GM12865 (cell line): ENCODE results near the gene YWHAE.
"Not testable (repeated sequence)": the region's sequence is repeated elsewhere in the genome, so short reads cannot be mapped to it uniquely, and the experiment has no call there.

Experiments used
- DNase-seq: peaks from one replicate; pipeline ENCODE4 v3.0.0; 2010; ENCODE audit warnings: low read depth
- H3K4me3 ChIP-seq: 2 replicates; pipeline ENCODE4 v1.5.1; 2011; ENCODE audit warnings: mild to moderate bottlenecking, low read depth, low read length, control low read depth
- CTCF ChIP-seq: IDR thresholded peaks from 2 replicates; pipeline ENCODE4 v1.5.1; 2011; ENCODE audit warnings: low read length, control low read depth, low read depth, inconsistent platforms; ENCODE audit not compliant: insufficient read depth; ENCODE audit errors: missing control alignments

Gene YWHAE

DNA sequence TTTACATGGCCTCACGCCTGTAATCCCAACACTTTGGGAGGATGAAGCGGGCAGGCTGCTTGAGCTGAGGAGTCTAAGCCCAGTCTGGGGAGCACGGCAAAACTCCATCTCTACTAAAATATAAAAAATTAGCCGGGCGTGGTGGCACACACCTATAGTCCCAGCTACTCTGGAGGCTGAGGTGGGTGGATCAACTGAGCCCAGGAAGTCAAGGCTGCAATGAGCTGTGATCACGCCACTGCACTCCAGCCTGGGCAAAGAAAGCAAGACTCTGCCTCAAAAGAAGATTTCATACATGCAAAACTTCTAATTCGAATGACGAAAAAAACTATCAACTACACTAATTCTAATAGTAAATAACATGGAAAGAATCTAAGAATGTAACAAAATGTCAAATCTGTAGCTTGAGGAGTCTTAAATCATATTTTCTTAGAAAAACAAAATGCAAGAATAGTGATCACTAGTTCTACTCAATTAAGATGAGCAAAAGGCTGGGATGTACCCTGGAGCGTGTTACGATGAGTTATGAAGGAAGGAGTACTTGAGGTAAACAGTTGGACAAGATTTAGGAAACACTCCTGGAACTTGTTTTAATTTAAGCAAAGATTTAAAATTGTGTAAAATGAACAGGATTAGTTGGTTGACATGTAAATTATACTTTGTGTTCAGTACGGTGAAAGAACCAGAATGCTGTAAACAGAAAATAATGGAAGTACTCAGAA is 20.7 kb downstream of the YWHAE start:
- H3K4me3 ChIP-seq: no peak overlapping the region
- no peak for TF ChIP-seq CTCF
- DNase-seq: no peak

GRCh38 chr17:1378476-1378860 is 21.6 kb downstream of the YWHAE start:
- H3K4me3 ChIP-seq, DNase-seq: not testable (repeated sequence)

- DNase-seq: peak; percentile 56
- H3K4me3 ChIP-seq: peak overlapping the region; percentile 10; the same call in 1 of the 2 replicates
- TF ChIP-seq CTCF: no peak
These were observed 22.7 kb downstream of the YWHAE start for GRCh38 chr17:1377334-1377733.

GRCh38 chr17:1376061-1376460 is 24.0 kb downstream of the YWHAE start:
- no peak for TF ChIP-seq CTCF
- H3K4me3 ChIP-seq: peak overlapping the region; percentile 19
- DNase-seq: peak; percentile 68

- H3K4me3 ChIP-seq: no peak overlapping the region
- DNase-seq: peak; percentile 28
- no peak for TF ChIP-seq CTCF
These were observed 24.4 kb downstream of the YWHAE start for GRCh38 chr17:1375615-1376014.

GRCh38 chr17:1374431-1375177 is 25.4 kb downstream of the YWHAE start:
- TF ChIP-seq CTCF: no peak
- peak; percentile 29 for DNase-seq
- no peak overlapping the region for H3K4me3 ChIP-seq

GRCh38 chr17:1373707-1374237 is 26.2 kb downstream of the YWHAE start:
- no peak for DNase-seq
- TF ChIP-seq CTCF: no peak
- H3K4me3 ChIP-seq: no peak overlapping the region
